Activated CD4-positive, CD25-positive, alpha-beta regulatory T cell (primary cell): ENCODE measurements around the gene BICRA.

Experiments
- DNase-seq, 4 experiments: peaks; one replicate each; lab custom pipeline; 2025; lab: John Stamatoyannopoulos, UW

BICRA gene

DNA sequence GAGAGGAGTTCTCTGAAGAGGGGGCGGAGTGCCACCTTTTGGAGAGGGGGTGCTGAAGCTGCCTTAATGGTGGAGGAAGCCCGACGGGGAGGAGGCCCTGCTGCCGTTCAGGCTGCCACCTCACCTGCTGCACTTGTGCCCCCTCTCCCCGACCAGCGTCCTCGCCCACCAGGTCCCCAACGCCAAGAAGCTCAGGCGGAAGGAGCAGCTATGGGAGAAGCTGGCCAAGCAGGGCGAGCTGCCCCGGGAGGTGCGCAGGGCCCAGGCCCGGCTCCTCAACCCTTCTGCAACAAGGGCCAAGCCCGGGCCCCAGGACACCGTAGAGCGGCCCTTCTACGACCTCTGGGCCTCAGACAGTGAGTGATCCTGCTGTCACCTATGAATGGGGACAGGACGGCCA lies 141.8 kb downstream of the BICRA start:
- DNase-seq = no peak

- no peak for DNase-seq
Measured at GRCh38 chr19:47752440-47753211, 143.7 kb downstream of the BICRA start.
